ES-I3 (cell line): Measurements from ENCODE around the gene GUCA1C.

Experiments
- H3K36me3 ChIP-seq: 2 replicates; pipeline ENCODE4 v1.6.1; 2013; ENCODE audit warnings: mild to moderate bottlenecking, low read length, control low read depth, moderate library complexity; ENCODE audit not compliant: insufficient read depth
- H3K4me1 ChIP-seq: 2 replicates; pipeline ENCODE4 v1.6.1; 2013; ENCODE audit warnings: mild to moderate bottlenecking, control low read depth, low read length; ENCODE audit not compliant: insufficient read depth
- H3K9ac ChIP-seq: 2 replicates; pipeline ENCODE4 v1.6.1; 2013; ENCODE audit warnings: low read depth, mild to moderate bottlenecking, low read length, moderate library complexity
- H3K9me3 ChIP-seq: 2 replicates; pipeline ENCODE4 v1.6.1; 2013; ENCODE audit warnings: mild to moderate bottlenecking, low read length, moderate library complexity; ENCODE audit not compliant: control insufficient read depth, insufficient read depth

Gene GUCA1C

DNA sequence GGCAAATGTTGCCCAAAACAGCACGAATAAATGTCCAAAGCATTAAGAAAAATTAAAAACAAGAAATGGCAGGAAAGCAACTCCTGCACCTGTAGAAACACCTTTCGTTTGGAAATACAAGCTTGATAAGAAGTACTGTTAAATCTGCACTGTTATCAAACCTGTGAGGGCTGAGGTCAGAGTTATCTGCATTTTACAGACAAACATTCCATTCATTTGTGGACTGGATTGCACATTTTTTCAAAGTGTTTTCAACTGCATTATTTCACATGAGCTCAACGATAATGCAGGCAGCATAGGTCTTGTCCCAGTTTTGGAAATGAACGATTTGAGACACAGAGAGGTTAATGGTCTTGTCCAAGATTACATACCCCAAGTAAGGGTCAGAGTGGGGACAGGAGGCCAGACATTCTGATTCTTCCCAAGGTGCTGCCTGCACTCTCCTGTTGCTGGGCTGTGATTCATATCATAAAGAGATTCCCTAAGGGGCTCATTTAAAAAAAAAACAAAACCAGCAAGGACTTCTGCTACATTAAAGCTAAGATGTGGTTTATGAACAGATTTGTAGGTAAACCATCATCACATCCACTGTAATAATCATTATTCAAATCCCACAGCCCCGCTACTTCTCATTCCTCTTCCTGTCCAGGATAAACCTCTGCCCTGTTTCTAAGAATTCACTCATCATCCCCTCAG lies 13.0 kb downstream of the GUCA1C start:
- no peak overlapping the region for H3K9ac ChIP-seq
- H3K9me3 ChIP-seq = no peaks in the 10 kb centered on the region
- no peaks in the 10 kb centered on the region for H3K4me1 ChIP-seq
- H3K36me3 ChIP-seq = no peaks in the 10 kb centered on the region

DNA sequence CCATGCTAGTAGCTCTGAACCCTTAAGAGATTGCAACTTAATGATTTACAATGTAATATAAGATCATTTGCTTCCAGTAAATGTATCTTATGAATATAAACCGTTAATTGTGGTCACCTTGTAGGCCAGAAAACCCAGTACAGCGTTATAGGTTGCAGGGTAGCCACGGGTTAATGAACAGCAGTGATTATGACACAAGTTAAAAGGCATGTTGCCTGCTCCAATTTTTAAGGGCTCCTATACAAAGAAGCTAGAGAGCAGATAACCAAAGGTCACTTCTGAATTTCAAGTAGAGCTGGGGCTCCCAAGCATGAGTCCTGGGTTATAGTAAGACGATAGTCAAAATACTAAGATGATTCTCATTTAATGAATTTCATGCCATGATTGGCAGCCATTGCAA lies 13.5 kb downstream of the GUCA1C start:
- Histone ChIP-seq H3K9me3 (no peaks in the 10 kb centered on the region), H3K4me1 (no peaks in the 10 kb centered on the region), H3K36me3 (no peaks in the 10 kb centered on the region), H3K9ac (no peak overlapping the region)

DNA sequence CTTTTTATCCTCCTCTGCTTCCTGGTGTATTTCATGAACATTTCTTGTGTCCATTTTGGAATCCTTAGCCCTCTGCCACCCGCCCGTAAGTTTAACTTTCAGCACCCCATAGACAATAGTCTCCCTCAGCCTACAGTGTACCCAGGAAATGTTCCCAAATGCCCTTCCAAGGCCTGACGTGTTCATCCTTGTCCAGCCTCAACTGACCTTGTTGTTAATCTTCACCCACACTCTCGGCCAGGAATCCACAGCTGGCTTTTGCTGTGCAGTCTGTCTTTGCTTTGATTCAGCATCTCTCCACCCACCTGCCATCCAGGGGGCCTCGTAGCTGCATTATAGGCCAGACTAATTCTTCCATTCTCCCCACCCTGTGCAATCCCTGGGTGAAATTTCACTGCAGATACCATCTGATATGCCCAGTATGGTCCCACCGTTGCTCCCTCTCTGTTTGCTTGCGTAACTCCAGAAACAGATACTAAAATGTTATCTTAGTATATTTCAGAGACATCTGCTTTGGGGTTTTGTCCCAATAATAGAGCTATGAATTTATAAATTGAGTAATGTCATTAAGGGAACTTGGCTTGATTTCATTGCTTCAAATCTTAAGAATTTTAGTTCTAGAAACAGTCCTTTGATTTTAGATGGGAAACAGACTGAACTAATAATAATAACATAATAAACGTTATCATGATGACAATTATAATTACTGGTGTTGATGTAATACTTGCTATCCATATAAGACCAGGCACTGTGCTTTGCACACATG lies 16.6 kb downstream of the GUCA1C start:
- Histone ChIP-seq H3K36me3 (no peaks in the 10 kb centered on the region), H3K9ac (no peak overlapping the region), H3K4me1 (no peaks in the 10 kb centered on the region), H3K9me3 (no peaks in the 10 kb centered on the region)

DNA sequence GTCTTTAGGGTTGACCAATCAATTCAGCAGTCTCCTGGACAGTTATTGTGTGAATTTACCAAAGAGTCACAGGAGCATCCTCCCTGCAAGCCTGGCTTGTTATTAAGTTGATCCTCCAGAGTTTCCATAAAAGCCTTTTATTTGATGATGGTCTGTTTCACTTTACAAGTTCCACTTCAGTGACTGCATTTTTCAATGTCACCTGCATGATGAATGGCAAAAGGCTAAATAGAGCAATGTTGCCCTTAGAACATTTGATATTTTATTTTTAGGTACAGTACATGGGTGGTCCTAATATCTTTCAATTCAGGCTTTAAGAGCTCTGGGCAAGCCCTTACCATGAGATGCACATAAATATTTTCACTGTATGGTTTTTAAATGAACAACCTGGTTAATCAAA lies 22.6 kb downstream of the GUCA1C start:
- no peaks in the 10 kb centered on the region for H3K9me3 ChIP-seq
- H3K9ac ChIP-seq = no peak overlapping the region
- H3K4me1 ChIP-seq = no peaks in the 10 kb centered on the region
- no peaks in the 10 kb centered on the region for H3K36me3 ChIP-seq

DNA sequence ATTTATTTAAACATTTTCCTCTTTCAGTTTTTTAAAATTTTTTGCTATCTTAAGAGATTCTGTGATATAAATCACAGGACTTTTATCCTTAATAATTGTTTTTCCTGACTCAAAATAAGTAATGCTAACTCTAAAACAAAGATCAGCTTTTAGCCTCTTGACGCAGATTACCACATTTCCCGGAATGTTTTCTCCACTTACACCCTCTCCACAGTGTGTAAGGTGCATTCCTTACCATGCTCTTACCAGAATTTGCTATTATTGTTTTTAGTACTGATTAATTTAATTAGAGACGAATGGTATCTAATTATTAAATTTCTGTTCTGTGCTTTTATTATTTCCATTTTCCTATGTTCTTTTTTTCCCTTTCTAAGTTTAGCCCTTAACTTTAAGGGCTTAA lies 34.8 kb downstream of the GUCA1C start:
- Histone ChIP-seq H3K4me1 (peaks cover 6% of the 10 kb centered on the region; the same call in 1 of the 2 replicates), H3K36me3 (no peaks in the 10 kb centered on the region)

DNA sequence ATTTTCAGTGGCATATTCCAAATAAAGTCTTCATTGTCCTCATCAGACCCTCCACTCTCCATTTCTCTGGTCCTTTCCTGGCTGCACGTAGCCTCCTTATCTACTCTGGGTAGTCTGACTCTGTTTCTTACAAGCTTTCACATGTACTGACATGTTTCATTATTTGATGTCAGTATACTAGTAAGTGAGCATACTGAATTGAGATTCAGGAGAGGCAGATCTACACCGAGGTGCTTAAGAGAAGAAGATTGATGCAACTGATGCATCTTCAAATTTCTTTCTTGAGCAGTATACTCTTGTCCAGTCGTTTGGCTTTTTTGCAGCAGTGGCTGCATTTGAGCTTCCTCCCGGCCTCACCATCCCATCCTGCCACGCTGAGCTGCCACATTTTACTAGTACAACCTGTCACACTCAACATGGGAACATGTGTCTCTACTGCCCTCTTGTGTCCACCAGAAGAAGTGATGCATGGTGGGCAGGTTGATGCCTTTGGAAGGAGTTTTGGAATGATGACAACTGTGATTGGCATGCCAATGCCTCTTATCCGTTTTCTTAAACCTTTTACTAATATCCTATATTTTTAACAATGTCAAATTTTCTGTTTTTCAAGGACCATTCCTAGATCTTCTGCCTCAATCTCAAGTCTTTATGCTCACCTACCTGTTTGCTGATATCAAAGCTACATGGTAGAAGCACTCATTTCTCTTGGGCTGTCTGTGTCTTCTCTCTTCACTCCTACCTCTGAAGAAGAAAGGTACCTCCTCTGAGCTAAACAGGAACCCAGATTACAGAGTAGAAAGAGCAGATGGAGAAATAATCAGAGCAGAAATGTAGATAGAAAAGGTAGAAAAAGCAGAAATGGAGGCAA lies 38.7 kb downstream of the GUCA1C start:
- Histone ChIP-seq H3K9ac (no peak overlapping the region), H3K9me3 (no peaks in the 10 kb centered on the region), H3K36me3 (no peaks in the 10 kb centered on the region), H3K4me1 (peaks cover 6% of the 10 kb centered on the region; the same call in 1 of the 2 replicates)

More for the DNA sequence above, 34.8 kb downstream of the GUCA1C start:
- Histone ChIP-seq H3K9me3 (no peaks in the 10 kb centered on the region), H3K9ac (no peak overlapping the region)

DNA sequence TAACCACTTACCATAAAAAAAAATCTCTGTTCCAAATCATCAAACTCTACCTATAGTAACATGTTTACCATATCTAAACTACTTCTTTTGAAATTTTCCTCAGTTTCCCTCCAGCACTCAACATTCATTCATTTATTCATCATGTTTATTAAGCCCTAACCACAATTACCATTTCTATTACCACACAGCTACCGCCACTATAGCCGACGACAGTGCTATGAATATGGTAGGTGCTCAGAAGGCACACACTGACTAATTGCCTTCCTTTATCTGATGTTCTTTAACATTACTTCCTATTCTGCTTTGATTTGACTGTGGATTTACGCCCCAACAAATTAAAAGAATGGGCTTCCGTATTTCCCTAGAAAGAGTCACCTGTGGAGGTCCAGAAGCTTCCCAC lies 43.9 kb downstream of the GUCA1C start:
- no peaks in the 10 kb centered on the region for H3K9me3 ChIP-seq
- H3K9ac ChIP-seq = no peak overlapping the region
- H3K4me1 ChIP-seq = no peaks in the 10 kb centered on the region
- no peaks in the 10 kb centered on the region for H3K36me3 ChIP-seq

DNA sequence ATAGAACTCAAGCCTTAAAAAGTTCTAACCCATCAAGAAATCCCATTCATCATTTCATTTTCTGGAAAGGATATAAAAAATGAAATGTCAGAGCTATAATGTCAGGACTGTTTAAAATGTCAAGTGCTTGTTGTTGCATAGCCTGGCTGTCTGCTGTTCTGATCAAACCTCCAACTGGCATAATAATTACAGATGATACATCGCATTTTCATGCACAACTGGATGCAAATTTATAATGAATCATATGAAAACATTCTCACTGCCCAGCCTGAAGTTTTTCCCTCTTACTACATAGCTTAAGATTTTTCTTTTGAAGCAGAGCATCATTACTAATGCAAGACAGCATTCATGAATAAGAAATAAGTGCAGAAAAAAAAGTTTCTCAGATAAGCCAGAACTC lies 46.5 kb downstream of the GUCA1C start:
- Histone ChIP-seq H3K9ac (no peak overlapping the region), H3K9me3 (no peaks in the 10 kb centered on the region), H3K4me1 (no peaks in the 10 kb centered on the region), H3K36me3 (no peaks in the 10 kb centered on the region)

DNA sequence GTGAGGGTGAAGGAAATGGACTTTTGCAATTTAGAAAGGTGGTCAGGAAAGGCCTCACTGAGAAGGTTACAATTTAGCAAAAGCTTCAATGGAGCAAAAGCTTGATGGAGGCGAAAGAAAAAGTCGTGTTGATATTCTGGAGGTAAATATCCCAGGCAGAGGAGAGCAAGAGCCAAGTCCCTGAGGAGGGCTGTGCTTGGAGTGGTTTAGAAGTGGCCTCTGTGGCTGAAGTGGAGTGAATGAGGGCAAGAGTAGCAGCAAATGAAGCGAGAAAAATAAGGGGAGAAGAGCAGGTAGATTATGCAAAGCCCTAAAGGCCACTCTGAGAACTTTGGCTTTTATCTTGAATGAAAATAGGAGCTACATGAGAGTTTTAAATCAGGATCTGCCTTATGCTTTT lies 54.1 kb downstream of the GUCA1C start:
- Histone ChIP-seq H3K9ac (no peak overlapping the region), H3K36me3 (no peaks in the 10 kb centered on the region), H3K9me3 (no peaks in the 10 kb centered on the region), H3K4me1 (no peaks in the 10 kb centered on the region)

DNA sequence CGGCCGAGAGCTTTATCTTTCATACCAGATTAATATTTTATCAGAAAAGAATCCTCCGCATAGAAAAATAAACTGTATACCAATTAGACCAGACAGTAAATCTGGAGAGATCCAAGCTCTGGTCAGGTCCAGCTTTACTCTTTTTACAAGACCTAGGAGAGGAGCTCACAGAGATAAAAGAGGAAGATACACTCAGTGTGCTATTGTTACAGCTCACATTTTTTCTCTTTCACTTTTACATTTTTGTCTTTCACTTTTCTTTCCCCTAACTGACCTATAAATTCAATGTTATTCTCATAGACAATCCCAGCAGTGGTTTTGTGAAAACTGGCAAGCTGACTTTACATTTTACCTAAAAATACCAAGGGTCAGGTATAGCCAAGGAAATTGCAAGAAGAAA lies 55.8 kb downstream of the GUCA1C start:
- no peaks in the 10 kb centered on the region for H3K9me3 ChIP-seq
- H3K4me1 ChIP-seq = no peaks in the 10 kb centered on the region
- no peaks in the 10 kb centered on the region for H3K36me3 ChIP-seq
- H3K9ac ChIP-seq = no peak overlapping the region

DNA sequence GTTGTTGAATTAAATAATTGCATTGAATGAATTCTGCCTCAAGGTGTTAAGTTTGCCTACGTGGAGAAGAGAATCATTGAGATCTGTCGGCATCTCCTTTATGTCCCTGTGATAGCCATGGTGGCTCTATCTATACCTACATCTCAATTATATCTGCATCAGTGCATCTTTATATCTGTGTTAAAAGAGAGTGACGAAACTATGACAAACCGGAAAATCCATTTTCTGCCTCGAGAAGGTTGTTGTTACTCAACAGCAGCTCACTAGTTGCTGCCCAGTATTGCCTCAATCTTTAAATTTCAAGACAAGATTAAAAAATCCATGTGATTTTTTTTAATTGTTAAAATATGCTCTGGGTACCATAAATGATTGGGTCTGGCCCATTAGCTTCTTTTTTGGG lies 58.7 kb downstream of the GUCA1C start:
- H3K9ac ChIP-seq = no peak overlapping the region
- H3K36me3 ChIP-seq = no peaks in the 10 kb centered on the region
- H3K9me3 ChIP-seq = no peaks in the 10 kb centered on the region
- H3K4me1 ChIP-seq = no peaks in the 10 kb centered on the region

DNA sequence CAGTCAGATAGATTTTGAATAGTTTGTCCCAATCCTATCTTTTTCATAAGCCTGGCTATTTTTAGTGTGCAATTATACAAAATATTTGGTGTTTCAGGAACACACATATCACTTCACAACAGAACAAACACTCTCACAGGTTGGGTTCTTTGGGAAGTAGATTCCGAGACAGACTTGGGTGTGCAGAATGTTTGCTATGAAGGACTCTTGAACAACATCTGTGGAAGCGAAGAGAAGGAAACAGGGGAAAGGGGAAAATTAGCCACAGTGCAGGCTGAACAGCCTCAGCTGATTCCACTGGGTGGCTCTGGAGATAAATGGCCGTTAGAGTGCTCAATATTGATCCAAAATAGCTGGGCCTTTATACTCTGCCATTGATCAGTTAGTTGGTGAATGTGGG lies 61.8 kb downstream of the GUCA1C start:
- Histone ChIP-seq H3K4me1 (peaks cover 7% of the 10 kb centered on the region; the same call in 1 of the 2 replicates), H3K9ac (no peak overlapping the region), H3K9me3 (no peaks in the 10 kb centered on the region), H3K36me3 (no peaks in the 10 kb centered on the region)

DNA sequence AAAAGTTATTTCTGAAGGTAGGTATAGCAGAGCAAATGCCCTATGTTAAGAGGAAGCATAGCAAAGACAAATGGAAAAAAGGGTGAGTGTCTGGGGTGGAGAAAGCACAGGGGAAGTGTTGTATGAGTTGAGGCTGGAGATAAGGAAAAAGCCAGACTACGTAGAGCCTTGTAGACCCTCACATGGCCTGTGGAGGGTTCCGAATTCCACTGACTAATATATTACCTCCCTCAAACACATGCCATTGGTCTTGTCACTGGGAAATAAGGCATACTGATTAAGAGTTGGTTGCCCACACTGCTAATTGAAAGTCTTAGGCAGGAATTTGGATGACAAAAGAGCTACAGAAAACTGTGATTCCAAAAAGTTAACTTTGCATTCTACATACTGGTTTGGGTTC lies 65.9 kb downstream of the GUCA1C start:
- Histone ChIP-seq H3K9me3 (no peaks in the 10 kb centered on the region), H3K36me3 (no peaks in the 10 kb centered on the region), H3K4me1 (peaks cover 7% of the 10 kb centered on the region; the same call in 1 of the 2 replicates)

DNA sequence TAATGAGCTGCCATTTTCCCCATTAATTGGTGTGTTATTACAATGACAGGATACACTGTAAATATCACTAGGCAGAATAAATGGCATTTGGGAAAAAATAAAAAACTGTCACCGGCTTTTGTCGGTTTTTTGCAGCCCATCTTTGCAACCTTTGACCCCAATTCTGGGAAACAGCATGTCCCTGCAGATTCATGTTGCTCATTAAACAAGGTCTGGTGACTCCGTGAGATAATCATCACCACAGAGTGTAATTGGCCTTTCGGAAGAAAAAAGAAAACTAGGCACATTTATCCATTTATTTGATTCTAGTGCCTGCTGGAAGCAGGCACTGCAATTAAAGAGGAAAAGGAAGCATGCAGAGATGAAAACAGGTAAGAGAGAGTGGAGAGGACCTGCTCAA lies 66.6 kb downstream of the GUCA1C start:
- Histone ChIP-seq H3K9me3 (no peaks in the 10 kb centered on the region), H3K36me3 (no peaks in the 10 kb centered on the region), H3K9ac (no peak overlapping the region), H3K4me1 (peaks cover 7% of the 10 kb centered on the region; the same call in 1 of the 2 replicates)

More for the DNA sequence above, 65.9 kb downstream of the GUCA1C start:
- no peak overlapping the region for H3K9ac ChIP-seq
